OCI-LY1 (cell line): ENCODE data around the gene SETD5.

Source experiments
- H2AFZ ChIP-seq: fragments of 200-600 bp; sonication (generic), shearing (Covaris generic); 2 replicates; pipeline ENCODE4 v1.6.0; 2014; ENCODE audit warnings: antibody characterized with exemption, mild to moderate bottlenecking, low read length
- H3F3A ChIP-seq: fragments of 200-600 bp; sonication (generic), shearing (Covaris generic); 2 replicates; pipeline ENCODE4 v1.6.0; 2014; ENCODE audit warnings: mild to moderate bottlenecking, antibody characterized with exemption, low read length, moderate library complexity; ENCODE audit not compliant: insufficient read depth
- H3K27ac ChIP-seq: fragments of 200-600 bp; sonication (generic); 2 replicates; pipeline ENCODE4 v1.5.1; 2014; ENCODE audit warnings: low read length, mixed run types, mild to moderate bottlenecking, low read depth; ENCODE audit not compliant: poor library complexity, severe bottlenecking
- H3K27me3 ChIP-seq: fragments of 200-600 bp; sonication (generic); 2 replicates; pipeline ENCODE4 v1.6.0; 2014; ENCODE audit warnings: antibody characterized with exemption, mild to moderate bottlenecking, low read length, moderate library complexity; ENCODE audit not compliant: insufficient read depth
- H3K36me3 ChIP-seq: fragments of 200-600 bp; sonication (generic); 2 replicates; pipeline ENCODE4 v1.6.1; 2014; ENCODE audit warnings: mild to moderate bottlenecking, antibody characterized with exemption, low read length, moderate library complexity, mixed read lengths; ENCODE audit not compliant: insufficient read depth
- H3K4me1 ChIP-seq: fragments of 200-600 bp; sonication (generic); 2 replicates; pipeline ENCODE4 v1.5.1; 2014; ENCODE audit warnings: mild to moderate bottlenecking, low read length, moderate library complexity; ENCODE audit not compliant: insufficient read depth, severe bottlenecking
- H3K4me2 ChIP-seq: fragments of 200-600 bp; sonication (generic), shearing (Covaris generic); 2 replicates; pipeline ENCODE4 v1.6.1; 2014; ENCODE audit warnings: low read length
- H3K4me3 ChIP-seq: fragments of 200-600 bp; sonication (generic); 2 replicates; pipeline ENCODE4 v1.5.1; 2014; ENCODE audit warnings: low read length, low read depth, mild to moderate bottlenecking, mixed read lengths; ENCODE audit not compliant: poor library complexity, severe bottlenecking
- H3K79me2 ChIP-seq: fragments of 200-600 bp; shearing (Covaris generic); 2 replicates; pipeline ENCODE4 v1.6.1; 2016; ENCODE audit warnings: mixed run types, low read length, mixed read lengths; ENCODE audit not compliant: insufficient read depth
- H3K9ac ChIP-seq: fragments of 200-600 bp; sonication (generic), shearing (Covaris generic); 2 replicates; pipeline ENCODE4 v1.6.1; 2014; ENCODE audit warnings: mild to moderate bottlenecking, low read length, mixed read lengths
- H3K9me2 ChIP-seq: fragments of 200-600 bp; sonication (generic), shearing (Covaris generic); 2 replicates; pipeline ENCODE4 v1.6.1; 2014; ENCODE audit warnings: low read depth, mild to moderate bottlenecking, low read length, mixed read lengths
- H3K9me3 ChIP-seq: fragments of 200-600 bp; shearing (Covaris generic); 2 replicates; pipeline ENCODE4 v1.6.1; 2014; ENCODE audit warnings: low read length, mixed read lengths
- H4K20me1 ChIP-seq: fragments of 200-600 bp; sonication (generic), shearing (Covaris generic); 2 replicates; pipeline ENCODE4 v1.6.0; 2016; ENCODE audit warnings: mild to moderate bottlenecking, low read length; ENCODE audit not compliant: insufficient read depth
- CTCF ChIP-seq: fragments of 200-600 bp; sonication (generic), shearing (Covaris generic); IDR thresholded peaks from 2 replicates; pipeline ENCODE4 v1.5.1; 2017; ENCODE audit warnings: mild to moderate bottlenecking, antibody characterized with exemption, low read length, moderate library complexity, mixed read lengths
- EZH2 ChIP-seq: fragments of 200-600 bp; sonication (generic), shearing (Covaris generic); IDR thresholded peaks from 2 replicates; pipeline ENCODE4 v1.8.0; 2017; ENCODE audit warnings: borderline replicate concordance, mixed run types, mild to moderate bottlenecking, antibody characterized with exemption, low read length, moderate library complexity, mixed read lengths

The SETD5 gene

GRCh38 chr3:9433627-9434521 is 36.5 kb downstream of the SETD5 start:
- H3K36me3 ChIP-seq = peaks cover 95% of the 10 kb centered on the region
- H3F3A ChIP-seq = no peaks in the 10 kb centered on the region
- no peaks in the 10 kb centered on the region for H3K27me3 ChIP-seq
- no peaks in the 10 kb centered on the region for H3K9me3 ChIP-seq
- H4K20me1 ChIP-seq = no peaks in the 10 kb centered on the region
- H3K79me2 ChIP-seq = no peaks in the 10 kb centered on the region
- no peak for TF ChIP-seq CTCF
- H3K9me2 ChIP-seq = no peaks in the 10 kb centered on the region
- H3K9ac ChIP-seq = no peak overlapping the region
- no peak overlapping the region for H2AFZ ChIP-seq
- H3K27ac ChIP-seq = no peak overlapping the region
- H3K4me1 ChIP-seq = no peaks in the 10 kb centered on the region
- no peak overlapping the region for H3K4me2 ChIP-seq
- no peak overlapping the region for H3K4me3 ChIP-seq

- no peaks in the 10 kb centered on the region for H3K79me2 ChIP-seq
Observed at GRCh38 chr3:9435316-9435715, 37.9 kb downstream of the SETD5 start.

GRCh38 chr3:9439331-9439730 is 41.9 kb downstream of the SETD5 start:
- Histone ChIP-seq H3K27ac (no peak overlapping the region), H3F3A (no peaks in the 10 kb centered on the region), H3K79me2 (no peaks in the 10 kb centered on the region), H3K27me3 (no peaks in the 10 kb centered on the region), H3K4me2 (no peak overlapping the region), H3K9ac (no peak overlapping the region), H3K36me3 (peaks cover 95% of the 10 kb centered on the region), H4K20me1 (no peaks in the 10 kb centered on the region), H2AFZ (no peak overlapping the region), H3K4me3 (no peak overlapping the region), H3K9me2 (no peaks in the 10 kb centered on the region), H3K9me3 (no peaks in the 10 kb centered on the region), H3K4me1 (no peaks in the 10 kb centered on the region)
- TF ChIP-seq CTCF (no peak), EZH2 (no peak)

More at GRCh38 chr3:9435316-9435715, 37.9 kb downstream of the SETD5 start:
- Histone ChIP-seq H3K9me2 (no peaks in the 10 kb centered on the region), H4K20me1 (no peaks in the 10 kb centered on the region), H3K4me2 (no peak overlapping the region), H3K27me3 (no peaks in the 10 kb centered on the region), H3K9ac (no peak overlapping the region), H3F3A (no peaks in the 10 kb centered on the region), H3K27ac (no peak overlapping the region), H3K9me3 (no peaks in the 10 kb centered on the region), H3K4me3 (no peak overlapping the region), H3K4me1 (no peaks in the 10 kb centered on the region), H2AFZ (no peak overlapping the region), H3K36me3 (peaks cover 95% of the 10 kb centered on the region)
- TF ChIP-seq CTCF = no peak
- no peak for TF ChIP-seq EZH2
